ENCODE measurements around the gene C1GALT1.

GRCh38 chr7:7188091-7188490 lies 5.7 kb downstream of the C1GALT1 start:
- TF ChIP-seq POLR2A (IDR thresholded peaks at IDR 0.05) (no peak), EP300 (IDR thresholded peaks at IDR 0.05; ENCODE audit: low read depth) (no peak), CTCF (IDR thresholded peaks at IDR 0.05) (no peak)
